H9 (cell line): ENCODE results near the gene LDLRAD4. TPM values are rescaled to one million over a fixed set of nuclear protein-coding genes. Genes with fewer than 3 reads are reported as not detected.

Experiments used
- DNase-seq: peaks from one replicate; pipeline ENCODE4 v3.0.0-alpha.2; 2017
- H2AFZ ChIP-seq: one replicate; pipeline ENCODE4 v1.6.1; 2013; ENCODE audit warnings: mild to moderate bottlenecking, low read length, control low read depth, moderate library complexity
- H2AK5ac ChIP-seq: 2 replicates; pipeline ENCODE4 v1.6.1; 2013; ENCODE audit warnings: low read length, control low read depth, mixed read lengths; ENCODE audit not compliant: insufficient read length
- H2BK120ac ChIP-seq: one replicate; pipeline ENCODE4 v1.6.1; 2013; ENCODE audit warnings: low read depth, mild to moderate bottlenecking, low read length, control low read depth, inconsistent platforms; ENCODE audit not compliant: poor library complexity, severe bottlenecking
- H2BK12ac ChIP-seq: 2 replicates; pipeline ENCODE4 v1.6.1; 2013; ENCODE audit warnings: low read length, control low read depth, mixed read lengths, low read depth; ENCODE audit not compliant: insufficient read length
- H2BK15ac ChIP-seq: 2 replicates; pipeline ENCODE4 v1.6.1; 2013; ENCODE audit warnings: low read depth, low read length, control low read depth
- H2BK20ac ChIP-seq: one replicate; pipeline ENCODE4 v1.6.1; 2013; ENCODE audit warnings: low read depth, mild to moderate bottlenecking, low read length, control low read depth, inconsistent platforms; ENCODE audit not compliant: poor library complexity, severe bottlenecking
- H2BK5ac ChIP-seq: 2 replicates; pipeline ENCODE4 v1.6.1; 2013; ENCODE audit warnings: low read length, control low read depth, mixed read lengths; ENCODE audit not compliant: insufficient read length
- H3K14ac ChIP-seq: 2 replicates; pipeline ENCODE4 v1.6.1; 2013; ENCODE audit warnings: low read length, control low read depth; ENCODE audit not compliant: insufficient read depth
- H3K18ac ChIP-seq: 2 replicates; pipeline ENCODE4 v1.6.1; 2013; ENCODE audit warnings: low read depth, mild to moderate bottlenecking, mixed read lengths, low read length, control low read depth; ENCODE audit not compliant: insufficient read length
- H3K23ac ChIP-seq: 2 replicates; pipeline ENCODE4 v1.6.1; 2013; ENCODE audit warnings: low read length, control low read depth, mixed read lengths, low read depth; ENCODE audit not compliant: insufficient read length
- H3K23me2 ChIP-seq: 2 replicates; pipeline ENCODE4 v1.6.1; 2013; ENCODE audit warnings: low read depth, mild to moderate bottlenecking, mixed read lengths, low read length, control low read depth; ENCODE audit not compliant: insufficient read length, poor library complexity, severe bottlenecking
- H3K27ac ChIP-seq: 2 replicates; pipeline ENCODE4 v1.5.1; 2013; ENCODE audit warnings: low read length, control low read depth, mixed read lengths, low read depth; ENCODE audit not compliant: insufficient read length
- H3K27me3 ChIP-seq: 2 replicates; pipeline ENCODE4 v1.6.1; 2013; ENCODE audit warnings: low read length, control low read depth, inconsistent platforms; ENCODE audit not compliant: insufficient read depth
- H3K4ac ChIP-seq: 2 replicates; pipeline ENCODE4 v1.6.1; 2013; ENCODE audit warnings: low read depth, mild to moderate bottlenecking, control low read depth, inconsistent platforms, low read length, moderate library complexity
- H3K4me1 ChIP-seq: 2 replicates; pipeline ENCODE4 v1.6.1; 2013; ENCODE audit warnings: low read length, control low read depth, inconsistent platforms; ENCODE audit not compliant: insufficient read depth
- H3K4me2 ChIP-seq: 2 replicates; pipeline ENCODE4 v1.6.1; 2013; ENCODE audit warnings: low read length, control low read depth, mixed read lengths; ENCODE audit not compliant: insufficient read length, insufficient read depth
- H3K56ac ChIP-seq: 2 replicates; pipeline ENCODE4 v1.6.1; 2013; ENCODE audit warnings: low read depth, mild to moderate bottlenecking, mixed read lengths, low read length, control low read depth; ENCODE audit not compliant: insufficient read length
- H3K79me1 ChIP-seq: 2 replicates; pipeline ENCODE4 v1.6.1; 2013; ENCODE audit warnings: low read depth, mild to moderate bottlenecking, moderate library complexity, low read length, control low read depth, inconsistent platforms; ENCODE audit not compliant: insufficient read depth, poor library complexity, severe bottlenecking
- H3K79me2 ChIP-seq: 2 replicates; pipeline ENCODE4 v1.6.1; 2013; ENCODE audit warnings: low read length, control low read depth, inconsistent platforms; ENCODE audit not compliant: insufficient read depth
- H3K9ac ChIP-seq: 2 replicates; pipeline ENCODE4 v1.6.1; 2013; ENCODE audit warnings: low read length, control low read depth, mixed read lengths; ENCODE audit not compliant: insufficient read length; ENCODE audit errors: extremely low read depth
- H3K9me3 ChIP-seq: one replicate; pipeline ENCODE4 v1.6.1; 2013; ENCODE audit warnings: low read depth, low read length, inconsistent platforms; ENCODE audit not compliant: control insufficient read depth
- H3T11ph ChIP-seq: one replicate; pipeline ENCODE4 v1.6.1; 2013; ENCODE audit warnings: mild to moderate bottlenecking, low read length, control low read depth, inconsistent platforms
- H4K20me1 ChIP-seq: one replicate; pipeline ENCODE4 v1.6.1; 2013; ENCODE audit not compliant: control insufficient read depth, insufficient read length, insufficient read depth
- H4K5ac ChIP-seq: 2 replicates; pipeline ENCODE4 v1.6.1; 2013; ENCODE audit warnings: low read depth, mild to moderate bottlenecking, mixed read lengths, low read length, control low read depth; ENCODE audit not compliant: insufficient read length
- H4K8ac ChIP-seq: replicated peaks from 2 replicates; pipeline ENCODE4 v1.6.1; 2013; ENCODE audit warnings: low read length, control low read depth, mixed read lengths, low read depth; ENCODE audit not compliant: insufficient read length
- H4K91ac ChIP-seq: 2 replicates; pipeline ENCODE4 v1.6.1; 2013; ENCODE audit warnings: low read depth, mild to moderate bottlenecking, moderate library complexity, mixed read lengths, low read length, control low read depth; ENCODE audit not compliant: insufficient read length
- H3K27ac Mint-ChIP-seq, 3 experiments: 2 replicates in 2 of 3; 3 replicates in 1 of 3; pipeline ENCODE4 v1.8.0; 2020 to 2021; ENCODE audit warnings: mixed read lengths in 3 of 3, mild to moderate bottlenecking in 1 of 3, moderate library complexity in 1 of 3
- H3K27me3 Mint-ChIP-seq: 2 replicates; pipeline ENCODE4 v1.8.0; 2021; ENCODE audit warnings: low read depth, mild to moderate bottlenecking, moderate library complexity, mixed read lengths
- H3K36me3 Mint-ChIP-seq, 3 experiments: 2 replicates in 2 of 3; 3 replicates in 1 of 3; pipeline ENCODE4 v1.8.0; 2020 to 2021; ENCODE audit warnings: low read depth in 3 of 3, mixed read lengths in 3 of 3; ENCODE audit not compliant: insufficient read depth in 1 of 3
- H3K4me1 Mint-ChIP-seq, 2 experiments: 2 replicates each; pipeline ENCODE4 v1.8.0; 2020; ENCODE audit warnings: mixed read lengths in 2 of 2
- H3K4me3 Mint-ChIP-seq, 2 experiments: 2 replicates in 1 of 2; 3 replicates in 1 of 2; pipeline ENCODE4 v1.8.0; 2020 to 2021; ENCODE audit warnings: mild to moderate bottlenecking in 2 of 2, mixed read lengths in 2 of 2, moderate library complexity in 1 of 2
- H3K9me3 Mint-ChIP-seq, 2 experiments: 2 replicates in 1 of 2; 3 replicates in 1 of 2; pipeline ENCODE4 v1.8.0; 2020; ENCODE audit warnings: mild to moderate bottlenecking in 2 of 2, mixed read lengths in 2 of 2, moderate library complexity in 1 of 2
- WGBS: extraction: QIAGEN DNeasy Blood & Tissue Kit; methylation state at CpG from one replicate; pipeline ENCODE4 v1.1.7; 2013; ENCODE audit warnings: missing lambda C conversion rate, low lambda C conversion rate, mixed read lengths; ENCODE audit not compliant: insufficient read length; ENCODE audit errors: extremely low coverage; 5-methylcytosine and 5-hydroxymethylcytosine counted together
- total RNA-seq: library from RNA; stranded (reverse); gene quantifications from 2 replicates; pipeline ENCODE4 v1.2.1, GENCODE V29; 2021
- TF ChIP-seq, protein P1 (sequence below): fragments of 200-600 bp; sonication (generic); conservative IDR thresholded peaks from 3 replicates; pipeline ENCODE4 v1.8.0; 2021; ENCODE audit warnings: antibody characterized with exemption, mild to moderate bottlenecking

The LDLRAD4 gene
- total RNA-seq, 1 experiment from 2014 or later = 3.9 TPM

DNA sequence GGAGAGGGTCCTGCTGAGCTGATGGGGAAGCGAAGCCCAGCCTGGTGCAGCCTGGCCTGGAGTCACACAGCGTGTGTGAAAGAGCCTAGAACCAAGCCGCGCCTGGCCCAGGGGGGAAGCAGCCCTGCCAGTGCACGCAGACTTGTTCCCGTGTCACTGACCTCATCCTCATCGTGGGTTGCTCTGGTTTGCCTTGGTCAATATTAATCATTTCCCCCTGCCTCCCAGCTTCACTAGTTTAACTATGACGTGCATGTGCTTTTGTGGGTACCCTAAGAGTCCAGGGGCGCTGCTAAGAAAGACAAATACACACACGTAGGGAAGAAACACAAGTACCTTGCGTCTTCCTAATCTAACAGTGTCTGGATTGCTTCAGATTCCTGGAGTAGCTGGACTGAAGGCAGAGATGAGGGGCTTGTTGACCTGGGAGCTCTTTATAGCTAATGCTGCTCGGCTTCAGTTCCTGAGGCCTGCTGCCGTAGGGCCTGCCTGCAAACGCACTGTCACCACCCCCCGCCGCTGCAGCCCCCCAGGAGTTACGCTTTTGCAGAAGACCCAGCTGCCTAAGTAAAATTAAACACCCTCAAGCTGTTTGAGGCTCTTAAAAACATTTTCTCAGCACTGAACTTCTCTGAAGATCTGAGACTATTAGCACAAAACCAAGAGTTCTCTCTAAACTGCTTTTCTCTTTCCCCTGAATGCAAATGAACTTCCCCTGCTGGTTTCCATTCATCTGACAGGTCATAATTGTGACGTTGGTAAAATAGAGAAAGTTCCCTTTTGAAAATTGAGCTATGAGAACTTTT lies 348.6 kb downstream of the LDLRAD4 start:
- Histone ChIP-seq H2AFZ (no peak overlapping the region), H3K4me1 (no peaks in the 10 kb centered on the region), H2BK15ac (no peak overlapping the region), H3K9me3 (no peaks in the 10 kb centered on the region), H2BK120ac (no peak overlapping the region), H3K27me3 (no peaks in the 10 kb centered on the region), H2BK12ac (no peak overlapping the region), H3K4me2 (no peak overlapping the region), H4K91ac (no peak overlapping the region), H2BK20ac (no peak overlapping the region), H2AK5ac (no peak overlapping the region), H3K56ac (no peak overlapping the region), H2BK5ac (no peak overlapping the region), H3K27ac (no peak overlapping the region), H3T11ph (no peak overlapping the region), H3K18ac (no peak overlapping the region), H3K79me2 (no peaks in the 10 kb centered on the region), H3K9ac (no peak overlapping the region), H4K20me1 (no peaks in the 10 kb centered on the region), H4K5ac (no peak overlapping the region), H3K23me2 (no peaks in the 10 kb centered on the region), H4K8ac (no peak overlapping the region), H3K14ac (no peak overlapping the region), H3K4ac (no peak overlapping the region), H3K23ac (no peak overlapping the region), H3K79me1 (no peaks in the 10 kb centered on the region)
- no peak overlapping the region for H3K4me3 Mint-ChIP-seq
- DNase-seq = no peak
- no CpG with 5 or more reads among the region's 18 CpGs for WGBS
- H3K4me1 Mint-ChIP-seq = peaks cover 15 to 17% of the 10 kb centered on the region in 2 experiments
- H3K27me3 Mint-ChIP-seq = no peaks in the 10 kb centered on the region
- no peak overlapping the region; a peak in 1 of 7 replicates for H3K27ac Mint-ChIP-seq
- no peaks in the 10 kb centered on the region for H3K36me3 Mint-ChIP-seq
- no peaks in the 10 kb centered on the region for H3K9me3 Mint-ChIP-seq
- TF ChIP-seq, protein P1, sequence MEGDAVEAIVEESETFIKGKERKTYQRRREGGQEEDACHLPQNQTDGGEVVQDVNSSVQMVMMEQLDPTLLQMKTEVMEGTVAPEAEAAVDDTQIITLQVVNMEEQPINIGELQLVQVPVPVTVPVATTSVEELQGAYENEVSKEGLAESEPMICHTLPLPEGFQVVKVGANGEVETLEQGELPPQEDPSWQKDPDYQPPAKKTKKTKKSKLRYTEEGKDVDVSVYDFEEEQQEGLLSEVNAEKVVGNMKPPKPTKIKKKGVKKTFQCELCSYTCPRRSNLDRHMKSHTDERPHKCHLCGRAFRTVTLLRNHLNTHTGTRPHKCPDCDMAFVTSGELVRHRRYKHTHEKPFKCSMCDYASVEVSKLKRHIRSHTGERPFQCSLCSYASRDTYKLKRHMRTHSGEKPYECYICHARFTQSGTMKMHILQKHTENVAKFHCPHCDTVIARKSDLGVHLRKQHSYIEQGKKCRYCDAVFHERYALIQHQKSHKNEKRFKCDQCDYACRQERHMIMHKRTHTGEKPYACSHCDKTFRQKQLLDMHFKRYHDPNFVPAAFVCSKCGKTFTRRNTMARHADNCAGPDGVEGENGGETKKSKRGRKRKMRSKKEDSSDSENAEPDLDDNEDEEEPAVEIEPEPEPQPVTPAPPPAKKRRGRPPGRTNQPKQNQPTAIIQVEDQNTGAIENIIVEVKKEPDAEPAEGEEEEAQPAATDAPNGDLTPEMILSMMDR = no peak
